PFSK-1 (cell line): ENCODE data around the gene HTT.

Source experiments
- FOXP2 ChIP-seq: optimal IDR thresholded peaks from 2 replicates; pipeline ENCODE3; 2011; ENCODE audit warnings: borderline replicate concordance, control low read depth, inconsistent platforms; ENCODE audit not compliant: insufficient read depth; ENCODE audit errors: extremely low read length, extremely low read depth
- POLR2AphosphoS5 ChIP-seq: IDR thresholded peaks from 2 replicates; pipeline ENCODE4 v1.6.1; 2012; ENCODE audit warnings: low read depth, mild to moderate bottlenecking, control low read depth, low read length, moderate library complexity
- SIN3A ChIP-seq: IDR thresholded peaks from 2 replicates; pipeline ENCODE4 v1.6.1; 2012; ENCODE audit warnings: mild to moderate bottlenecking, low read length, moderate library complexity, borderline replicate concordance; ENCODE audit not compliant: insufficient read depth
- TAF1 ChIP-seq: IDR thresholded peaks from 2 replicates; pipeline ENCODE4 v1.6.1; 2012; ENCODE audit warnings: low read length, control low read depth, borderline replicate concordance; ENCODE audit not compliant: insufficient read depth
- TF ChIP-seq, protein P1 (sequence below), 2 experiments: IDR thresholded peaks; 2 replicates each; pipeline versions ENCODE4 v1.6.1 to v1.8.0; 2011 to 2012; ENCODE audit warnings: low read depth in 2 of 2, low read length in 2 of 2, control low read depth in 1 of 2, inconsistent platforms in 1 of 2, mild to moderate bottlenecking in 1 of 2, moderate library complexity in 1 of 2; ENCODE audit not compliant: insufficient read depth in 1 of 2

Gene HTT

GRCh38 chr4:3290889-3291321 lies 216.4 kb downstream of the HTT start:
- TF ChIP-seq, protein P1, sequence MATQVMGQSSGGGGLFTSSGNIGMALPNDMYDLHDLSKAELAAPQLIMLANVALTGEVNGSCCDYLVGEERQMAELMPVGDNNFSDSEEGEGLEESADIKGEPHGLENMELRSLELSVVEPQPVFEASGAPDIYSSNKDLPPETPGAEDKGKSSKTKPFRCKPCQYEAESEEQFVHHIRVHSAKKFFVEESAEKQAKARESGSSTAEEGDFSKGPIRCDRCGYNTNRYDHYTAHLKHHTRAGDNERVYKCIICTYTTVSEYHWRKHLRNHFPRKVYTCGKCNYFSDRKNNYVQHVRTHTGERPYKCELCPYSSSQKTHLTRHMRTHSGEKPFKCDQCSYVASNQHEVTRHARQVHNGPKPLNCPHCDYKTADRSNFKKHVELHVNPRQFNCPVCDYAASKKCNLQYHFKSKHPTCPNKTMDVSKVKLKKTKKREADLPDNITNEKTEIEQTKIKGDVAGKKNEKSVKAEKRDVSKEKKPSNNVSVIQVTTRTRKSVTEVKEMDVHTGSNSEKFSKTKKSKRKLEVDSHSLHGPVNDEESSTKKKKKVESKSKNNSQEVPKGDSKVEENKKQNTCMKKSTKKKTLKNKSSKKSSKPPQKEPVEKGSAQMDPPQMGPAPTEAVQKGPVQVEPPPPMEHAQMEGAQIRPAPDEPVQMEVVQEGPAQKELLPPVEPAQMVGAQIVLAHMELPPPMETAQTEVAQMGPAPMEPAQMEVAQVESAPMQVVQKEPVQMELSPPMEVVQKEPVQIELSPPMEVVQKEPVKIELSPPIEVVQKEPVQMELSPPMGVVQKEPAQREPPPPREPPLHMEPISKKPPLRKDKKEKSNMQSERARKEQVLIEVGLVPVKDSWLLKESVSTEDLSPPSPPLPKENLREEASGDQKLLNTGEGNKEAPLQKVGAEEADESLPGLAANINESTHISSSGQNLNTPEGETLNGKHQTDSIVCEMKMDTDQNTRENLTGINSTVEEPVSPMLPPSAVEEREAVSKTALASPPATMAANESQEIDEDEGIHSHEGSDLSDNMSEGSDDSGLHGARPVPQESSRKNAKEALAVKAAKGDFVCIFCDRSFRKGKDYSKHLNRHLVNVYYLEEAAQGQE (IDR thresholded peaks at IDR 0.05; ENCODE audit: insufficient read depth in 1 of 2, low read depth in 2 of 2, low read length in 2 of 2): no peak
- TF ChIP-seq TAF1 (no peak), FOXP2 (no peak), POLR2AphosphoS5 (no peak), SIN3A (no peak)

DNA sequence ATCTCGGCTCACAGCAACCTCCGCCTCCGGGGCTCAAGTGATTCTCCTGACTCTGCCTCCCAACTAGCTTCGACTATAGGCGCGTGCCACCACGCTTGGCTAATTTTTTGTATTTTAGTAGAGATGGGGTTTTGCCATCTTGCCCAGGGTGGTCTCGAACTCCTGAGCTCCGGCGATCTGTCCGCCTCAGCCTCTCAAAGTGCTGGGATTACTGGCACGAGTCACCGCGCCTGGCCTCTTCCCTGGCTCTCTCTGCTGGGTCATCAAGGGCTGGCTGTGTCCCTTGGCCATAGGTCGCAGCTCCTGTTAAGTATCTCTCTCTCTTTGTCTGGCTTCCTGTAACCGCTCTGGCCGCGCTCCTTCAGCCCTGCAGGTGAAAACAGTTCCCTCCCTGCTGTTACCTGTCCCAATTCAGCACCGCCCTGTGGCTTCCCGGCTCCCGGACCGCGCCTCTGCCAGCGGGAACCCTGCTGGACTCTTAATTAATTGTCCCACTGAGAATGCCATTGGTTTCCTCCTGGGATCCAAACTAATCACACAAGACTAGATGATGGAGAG lies 217.0 kb downstream of the HTT start:
- no peak for TF ChIP-seq SIN3A
- TF ChIP-seq TAF1: no peak
- TF ChIP-seq, protein P1 (IDR thresholded peaks at IDR 0.05; ENCODE audit: insufficient read depth in 1 of 2, low read depth in 2 of 2, low read length in 2 of 2): no peak
- TF ChIP-seq POLR2AphosphoS5: no peak
- no peak for TF ChIP-seq FOXP2

DNA sequence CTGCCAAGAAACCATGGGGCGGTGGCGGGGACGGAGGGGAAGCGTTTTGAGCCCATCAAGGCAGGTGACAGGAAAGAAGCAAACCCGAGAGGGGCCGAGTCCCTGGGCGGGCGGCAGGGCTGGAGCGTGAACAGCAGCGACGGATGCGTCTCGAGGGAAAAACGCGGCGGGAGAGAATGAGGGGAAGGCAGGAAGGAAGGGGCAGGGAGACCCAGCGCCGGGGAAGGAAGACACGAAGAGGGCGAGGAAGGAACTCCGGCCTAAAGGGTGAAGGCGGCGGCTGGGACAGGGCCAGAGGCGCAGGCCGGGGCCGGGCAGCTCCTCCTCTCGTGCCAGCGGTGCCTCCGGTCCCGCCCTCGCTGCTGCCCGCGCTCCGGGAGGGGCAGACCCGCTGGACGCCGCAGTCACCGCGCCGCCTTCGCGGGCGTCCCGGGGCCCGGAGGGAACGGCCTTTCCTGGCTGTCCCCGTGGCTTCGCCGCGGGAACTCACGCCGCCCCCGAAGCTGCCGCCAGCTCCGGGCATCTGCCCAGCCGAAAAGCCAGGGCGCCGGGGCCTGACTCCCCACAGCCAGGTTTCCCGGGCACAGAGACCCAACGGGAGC lies 217.6 kb downstream of the HTT start:
- TF ChIP-seq FOXP2 (no peak), SIN3A (no peak), POLR2AphosphoS5 (no peak), TAF1 (no peak)
- TF ChIP-seq, protein P1 (IDR thresholded peaks at IDR 0.05; ENCODE audit: insufficient read depth in 1 of 2, low read depth in 2 of 2, low read length in 2 of 2): no peak

GRCh38 chr4:3292571-3293400 lies 218.3 kb downstream of the HTT start, which contains the start of gene RGS12:
RGS12 (plus strand) TSS chr4:3293021; CDS start chr4:3316171, 23,150 bp downstream.
- TF ChIP-seq FOXP2: peak; percentile 41
- TF ChIP-seq SIN3A: no peak
- 0 out of 2 replicates have a peak, but pooled peaks have one; percentile 17 for TF ChIP-seq POLR2AphosphoS5
